Kidney (tissue), 14 donors: ENCODE data around the gene SCN2A. TPM values are rescaled to one million over a fixed set of nuclear protein-coding genes. Genes with fewer than 3 reads are reported as not detected.

Experiments
- DNase-seq, 5 donors: peaks; one replicate each; pipeline ENCODE4 v3.0.0-alpha.2; 2013 to 2020
- FAIRE-seq: peaks from 2 replicates; lab custom pipeline; 2012; peaks lifted over from hg19 to GRCh38; lab: Jason Lieb, UNC
- H3K27ac ChIP-seq, 2 donors: one replicate each; pipeline ENCODE4 v1.7.0; 2013; ENCODE audit warnings: low read depth in 2 of 2, low read length in 2 of 2, inconsistent platforms in 1 of 2
- H3K27me3 ChIP-seq: one replicate; pipeline ENCODE4 v1.7.1; 2013; ENCODE audit warnings: low read length, inconsistent platforms; ENCODE audit not compliant: control insufficient read depth, insufficient read depth
- H3K36me3 ChIP-seq, 3 donors: one replicate each; pipeline versions ENCODE4 v1.7.0 to v1.7.1; 2013; ENCODE audit warnings: low read length in 3 of 3, control low read depth in 1 of 3, inconsistent platforms in 1 of 3; ENCODE audit not compliant: insufficient read depth in 3 of 3, control insufficient read depth in 2 of 3
- H3K4me1 ChIP-seq, 3 donors: one replicate each; pipeline versions ENCODE4 v1.7.0 to v1.7.1; 2013; ENCODE audit warnings: low read length in 3 of 3, inconsistent platforms in 1 of 3, low read depth in 1 of 3; ENCODE audit not compliant: control insufficient read depth in 2 of 3, insufficient read depth in 2 of 3
- H3K4me3 ChIP-seq, 3 donors: one replicate each; pipeline versions ENCODE4 v1.7.0 to v1.8.1; 2013; ENCODE audit warnings: low read length in 3 of 3, control low read depth in 1 of 3, inconsistent platforms in 1 of 3
- H3K9ac ChIP-seq, 3 donors: one replicate each; pipeline versions ENCODE4 v1.7.0 to v1.7.1; 2013; ENCODE audit warnings: low read length in 3 of 3, control low read depth in 1 of 3, inconsistent platforms in 1 of 3
- H3K9me3 ChIP-seq, 3 donors: one replicate each; pipeline versions ENCODE4 v1.7.0 to v1.7.1; 2013; ENCODE audit warnings: low read length in 3 of 3, control low read depth in 1 of 3, inconsistent platforms in 1 of 3; ENCODE audit not compliant: control insufficient read depth in 2 of 3, insufficient read depth in 1 of 3
- intact Hi-C: fragments of 100-400 bp; cut with DNase I; formaldehyde crosslinking; loops from one replicate; pipeline ENCODE4 v1.11.1; 2022
- polyA plus RNA-seq: library from polyadenylated mRNA; stranded (reverse); fragments of 350-450 nt; fragmentation: Illumina TruSeq; extraction: RNeasy Lipid Tissue Mini Kit (QIAGEN cat#74804); gene quantifications from one replicate; pipeline ENCODE4 v1.2.3, GENCODE V29; 2014; ENCODE audit warnings: low read depth, low replicate concordance; ENCODE audit not compliant: insufficient read depth
- total RNA-seq: library from RNA; stranded (reverse); fragmentation: NEBNext Ultra II Directional; extraction: Animal tissue kit (Norgen Biotek cat#: 25700); gene quantifications from one replicate; pipeline ENCODE4 v1.2.1, GENCODE V29; 2021
- TF ChIP-seq, protein P1 (sequence below): IDR thresholded peaks from 3 replicates; pipeline ENCODE4 v1.5.1; 2012; ENCODE audit warnings: mild to moderate bottlenecking, moderate library complexity, borderline replicate concordance; ENCODE audit not compliant: insufficient read depth; ENCODE audit errors: extremely low read depth
- donor health status: control.
- donor health status: control.
- donor health status: control.
- donor health status: control.
- donor health status: control.
- donor health status: DM: yes; HTN: yes; CAD: no.
- donor health status: Normal renal cell carcinoma (clear cell type).

SCN2A gene
- total and polyA plus RNA-seq, 2 donors from 2014 or later = 2.7 to 9.9 TPM

DNA sequence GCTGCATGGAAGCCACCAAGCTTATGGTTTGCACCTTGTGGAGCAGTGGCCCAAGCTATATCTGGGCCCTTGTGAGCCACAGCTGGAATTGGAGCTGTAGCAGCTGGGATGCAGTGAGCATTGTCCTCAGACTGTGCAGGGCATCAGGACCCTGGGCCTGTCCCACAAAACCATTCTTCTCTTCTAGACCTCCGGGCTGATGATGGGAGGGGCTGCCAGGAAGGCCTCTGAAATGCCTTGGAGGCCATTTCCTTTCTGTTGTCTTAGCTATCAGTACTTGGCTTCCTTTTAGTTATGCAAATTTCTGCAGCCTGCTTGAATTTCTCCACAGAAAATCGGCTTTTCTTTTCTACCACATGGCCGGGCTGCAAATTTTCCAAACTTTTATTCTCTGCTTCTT is 183.9 kb downstream of the SCN2A start:
- Histone ChIP-seq H3K4me1 (no peaks in the 10 kb centered on the region), H3K9ac (no peak overlapping the region), H3K36me3 (no peaks in the 10 kb centered on the region), H3K27me3 (no peaks in the 10 kb centered on the region), H3K27ac (no peak overlapping the region), H3K4me3 (no peak overlapping the region), H3K9me3 (no peaks in the 10 kb centered on the region)
- TF ChIP-seq, protein P1, sequence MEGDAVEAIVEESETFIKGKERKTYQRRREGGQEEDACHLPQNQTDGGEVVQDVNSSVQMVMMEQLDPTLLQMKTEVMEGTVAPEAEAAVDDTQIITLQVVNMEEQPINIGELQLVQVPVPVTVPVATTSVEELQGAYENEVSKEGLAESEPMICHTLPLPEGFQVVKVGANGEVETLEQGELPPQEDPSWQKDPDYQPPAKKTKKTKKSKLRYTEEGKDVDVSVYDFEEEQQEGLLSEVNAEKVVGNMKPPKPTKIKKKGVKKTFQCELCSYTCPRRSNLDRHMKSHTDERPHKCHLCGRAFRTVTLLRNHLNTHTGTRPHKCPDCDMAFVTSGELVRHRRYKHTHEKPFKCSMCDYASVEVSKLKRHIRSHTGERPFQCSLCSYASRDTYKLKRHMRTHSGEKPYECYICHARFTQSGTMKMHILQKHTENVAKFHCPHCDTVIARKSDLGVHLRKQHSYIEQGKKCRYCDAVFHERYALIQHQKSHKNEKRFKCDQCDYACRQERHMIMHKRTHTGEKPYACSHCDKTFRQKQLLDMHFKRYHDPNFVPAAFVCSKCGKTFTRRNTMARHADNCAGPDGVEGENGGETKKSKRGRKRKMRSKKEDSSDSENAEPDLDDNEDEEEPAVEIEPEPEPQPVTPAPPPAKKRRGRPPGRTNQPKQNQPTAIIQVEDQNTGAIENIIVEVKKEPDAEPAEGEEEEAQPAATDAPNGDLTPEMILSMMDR = no peak
- FAIRE-seq = no peak
- intact Hi-C loops = no loop called here
- DNase-seq = no peak

- no peaks in the 10 kb centered on the region for H3K27me3 ChIP-seq
- no peaks in the 10 kb centered on the region for H3K36me3 ChIP-seq
- no peak overlapping the region for H3K9ac ChIP-seq
- DNase-seq = no peak
- intact Hi-C loops = no loop called here
- H3K4me3 ChIP-seq = no peak overlapping the region
- H3K27ac ChIP-seq = no peak overlapping the region
- TF ChIP-seq, protein P1 = no peak
- no peak for FAIRE-seq
- no peaks in the 10 kb centered on the region for H3K4me1 ChIP-seq
- H3K9me3 ChIP-seq = no peaks in the 10 kb centered on the region
Observed at GRCh38 chr2:165425556-165425955, 186.3 kb downstream of the SCN2A start.

GRCh38 chr2:165427686-165428085 is 188.5 kb downstream of the SCN2A start:
- H3K4me1 ChIP-seq = no peaks in the 10 kb centered on the region
- no peak overlapping the region for H3K27ac ChIP-seq
- no peak overlapping the region for H3K9ac ChIP-seq
- DNase-seq (peak in 1 of 5 donors; percentile 49), FAIRE-seq (no peak)
- H3K9me3 ChIP-seq = no peaks in the 10 kb centered on the region
- intact Hi-C loops = no loop called here
- TF ChIP-seq, protein P1 = no peak
- no peaks in the 10 kb centered on the region for H3K36me3 ChIP-seq
- no peak overlapping the region for H3K4me3 ChIP-seq
- H3K27me3 ChIP-seq = no peaks in the 10 kb centered on the region

DNA sequence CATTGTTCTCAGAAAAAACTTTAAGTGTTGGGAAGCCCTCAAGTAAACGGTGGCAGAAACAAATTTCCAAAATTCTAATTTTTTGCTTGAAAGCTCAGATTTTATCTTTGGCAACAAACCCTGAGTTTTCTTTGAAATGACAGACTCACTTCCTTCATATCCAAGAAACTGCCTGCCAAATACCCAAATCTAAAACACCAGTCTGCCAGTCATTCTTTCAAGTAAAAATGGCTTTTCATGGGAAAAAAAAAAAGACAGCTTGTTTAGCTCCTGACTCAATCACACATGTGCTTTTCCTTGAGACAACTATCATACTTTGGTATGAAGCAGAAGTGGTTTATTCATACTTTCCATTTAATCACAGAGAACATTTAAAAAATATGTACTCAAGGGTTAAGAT is 189.7 kb downstream of the SCN2A start:
- no peaks in the 10 kb centered on the region for H3K27me3 ChIP-seq
- H3K4me1 ChIP-seq = no peaks in the 10 kb centered on the region
- intact Hi-C loops = no loop called here
- no peak overlapping the region for H3K27ac ChIP-seq
- no peaks in the 10 kb centered on the region for H3K9me3 ChIP-seq
- no peak for FAIRE-seq
- H3K9ac ChIP-seq = no peak overlapping the region
- TF ChIP-seq, protein P1 = no peak
- no peaks in the 10 kb centered on the region for H3K36me3 ChIP-seq
- H3K4me3 ChIP-seq = no peak overlapping the region
- no peak for DNase-seq
